ENCODE data around the gene ADA. TPM values are rescaled to one million over a fixed set of nuclear protein-coding genes. Genes with fewer than 3 reads are reported as not detected.

ADA gene
- total RNA-seq, 4 donors from 2014 or later = 4.0 to 13.9 (median 7.1) TPM

- H3K4me3 ChIP-seq (replicated peaks in 1 of 3) = no peak overlapping the region
- intact Hi-C loops (cut with DNase I) = no loop called here
- H3K36me3 ChIP-seq = no peaks in the 10 kb centered on the region
- no peak for DNase-seq
- no peak overlapping the region for H3K27ac ChIP-seq
- peaks cover 0 to 7% of the 10 kb centered on the region in 2 donors for H3K4me1 ChIP-seq
- H3K9me3 ChIP-seq = no peaks in the 10 kb centered on the region
- TF ChIP-seq CTCF (IDR thresholded peaks at IDR 0.05) = no peak
- no peak for TF ChIP-seq POLR2A (IDR thresholded peaks at IDR 0.05)
- no peaks in the 10 kb centered on the region for H3K27me3 ChIP-seq
- 93 to 94% methylated on average over 2 of the region's 2 CpGs for WGBS, 2 donors
Measured at GRCh38 chr20:44653546-44653945, 2.0 kb upstream of the ADA start.

- Histone ChIP-seq H3K27ac (peak overlapping the region; percentile 17 to 84 (median 67)), H3K27me3 (no peaks in the 10 kb centered on the region), H3K4me1 (peaks cover 0 to 7% of the 10 kb centered on the region in 2 donors), H3K36me3 (no peaks in the 10 kb centered on the region), H3K4me3 (replicated peaks in 1 of 3) (peak overlapping the region; percentile 40 to 85 (median 71)), H3K9me3 (no peaks in the 10 kb centered on the region)
- intact Hi-C loops (cut with DNase I) = no loop called here
- TF ChIP-seq POLR2A (IDR thresholded peaks at IDR 0.05) (no peak), CTCF (IDR thresholded peaks at IDR 0.05) (no peak)
- no peak for DNase-seq
- WGBS, 2 donors = 0% methylated on average over 1 to 12 of the region's 33 CpGs
Measured at GRCh38 chr20:44651434-44651683, 140 bp downstream of the ADA start.

GRCh38 chr20:44650771-44651433 lies 597 bp downstream of the ADA start:
- TF ChIP-seq CTCF (IDR thresholded peaks at IDR 0.05) (no peak), POLR2A (IDR thresholded peaks at IDR 0.05) (no peak)
- H3K4me1 ChIP-seq = peaks cover 0 to 7% of the 10 kb centered on the region in 2 donors
- peak overlapping the region; percentile 40 to 85 (median 71) for H3K4me3 ChIP-seq (replicated peaks in 1 of 3)
- no peak for DNase-seq
- intact Hi-C loops (cut with DNase I) = no loop called here
- H3K27me3 ChIP-seq = no peaks in the 10 kb centered on the region
- H3K9me3 ChIP-seq = no peaks in the 10 kb centered on the region
- WGBS, 2 donors = 47 to 54% methylated on average over 16 to 19 of the region's 24 CpGs
- no peaks in the 10 kb centered on the region for H3K36me3 ChIP-seq
- H3K27ac ChIP-seq = peak overlapping the region; percentile 17 to 84 (median 67)

GRCh38 chr20:44649976-44650375 lies 1.5 kb downstream of the ADA start:
- Histone ChIP-seq H3K27me3 (no peaks in the 10 kb centered on the region), H3K36me3 (no peaks in the 10 kb centered on the region), H3K9me3 (no peaks in the 10 kb centered on the region), H3K27ac (no peak overlapping the region), H3K4me3 (replicated peaks in 1 of 3) (no peak overlapping the region), H3K4me1 (peaks cover 0 to 7% of the 10 kb centered on the region in 2 donors)
- 91 to 97% methylated on average over 6 of the region's 6 CpGs for WGBS, 2 donors
- intact Hi-C loops (cut with DNase I) = no loop called here
- TF ChIP-seq POLR2A (IDR thresholded peaks at IDR 0.05) (no peak), CTCF (IDR thresholded peaks at IDR 0.05) (no peak)
- DNase-seq = no peak

- intact Hi-C loops (cut with DNase I) = no loop called here
- DNase-seq = no peak
- peaks cover 0 to 14% of the 10 kb centered on the region in 2 donors for H3K4me1 ChIP-seq
Measured at GRCh38 chr20:44649126-44649525, 2.4 kb downstream of the ADA start.

More at GRCh38 chr20:44649126-44649525, 2.4 kb downstream of the ADA start:
- WGBS, 2 donors = 87 to 92% methylated on average over 3 of the region's 3 CpGs
- TF ChIP-seq CTCF (IDR thresholded peaks at IDR 0.05) (no peak), POLR2A (IDR thresholded peaks at IDR 0.05) (no peak)
- no peak overlapping the region for H3K4me3 ChIP-seq (replicated peaks in 1 of 3)
- H3K27me3 ChIP-seq = no peaks in the 10 kb centered on the region
- H3K9me3 ChIP-seq = no peaks in the 10 kb centered on the region
- no peak overlapping the region for H3K27ac ChIP-seq
- no peaks in the 10 kb centered on the region for H3K36me3 ChIP-seq
